ENCODE data around the gene CHODL.

The CHODL gene

DNA sequence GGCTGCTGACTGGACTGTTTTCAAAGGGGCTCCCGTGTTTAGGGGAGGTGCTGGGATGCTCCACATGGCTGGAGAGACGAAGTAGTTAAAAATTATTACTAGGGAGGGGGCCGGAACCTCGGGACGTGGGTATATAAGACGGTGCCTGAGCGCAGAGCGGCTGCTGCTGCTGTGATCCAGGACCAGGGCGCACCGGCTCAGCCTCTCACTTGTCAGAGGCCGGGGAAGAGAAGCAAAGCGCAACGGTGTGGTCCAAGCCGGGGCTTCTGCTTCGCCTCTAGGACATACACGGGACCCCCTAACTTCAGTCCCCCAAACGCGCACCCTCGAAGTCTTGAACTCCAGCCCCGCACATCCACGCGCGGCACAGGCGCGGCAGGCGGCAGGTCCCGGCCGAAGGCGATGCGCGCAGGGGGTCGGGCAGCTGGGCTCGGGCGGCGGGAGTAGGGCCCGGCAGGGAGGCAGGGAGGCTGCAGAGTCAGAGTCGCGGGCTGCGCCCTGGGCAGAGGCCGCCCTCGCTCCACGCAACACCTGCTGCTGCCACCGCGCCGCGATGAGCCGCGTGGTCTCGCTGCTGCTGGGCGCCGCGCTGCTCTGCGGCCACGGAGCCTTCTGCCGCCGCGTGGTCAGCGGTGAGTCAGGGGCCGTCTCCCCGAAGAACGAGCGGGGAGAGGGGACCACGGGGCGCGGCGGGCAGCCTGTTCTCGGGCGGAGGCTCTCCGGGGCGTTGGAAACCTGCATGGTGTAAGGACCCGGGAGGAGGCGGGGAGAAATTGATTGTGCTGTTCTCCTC lies at the start of gene CHODL:
Gene CHODL (plus strand): TSS at position 163 of the 793 bp plus-strand sequence. CDS start 391 bp downstream, at position 554.
- peak in 1 of 2 experiments; percentile 46 for DNase-seq

GRCh38 chr21:18204931-18205330 lies 39.7 kb upstream of the CHODL start:
- DNase-seq, result peak in 1 of 2 experiments; percentile 38

DNA sequence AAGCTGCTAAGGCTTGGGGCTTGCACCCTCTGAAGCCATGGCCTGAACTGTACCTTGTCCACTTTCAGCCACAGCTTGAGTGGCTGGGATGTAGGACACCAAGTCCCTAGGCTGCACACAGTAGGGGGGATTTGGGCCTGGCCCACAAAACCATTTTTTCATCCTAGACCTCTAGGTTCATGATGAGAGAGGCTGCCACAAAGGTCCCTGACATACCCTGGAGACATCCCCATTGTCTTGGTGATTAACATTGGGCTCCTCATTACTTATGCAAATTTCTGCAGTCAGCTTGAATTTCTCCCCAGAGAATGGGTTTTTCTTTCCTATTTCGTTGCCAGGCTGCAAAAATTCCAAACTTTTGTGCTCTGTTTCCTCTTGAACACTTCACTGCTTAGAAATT lies 26.3 kb upstream of the CHODL start:
- no peak for DNase-seq

DNA sequence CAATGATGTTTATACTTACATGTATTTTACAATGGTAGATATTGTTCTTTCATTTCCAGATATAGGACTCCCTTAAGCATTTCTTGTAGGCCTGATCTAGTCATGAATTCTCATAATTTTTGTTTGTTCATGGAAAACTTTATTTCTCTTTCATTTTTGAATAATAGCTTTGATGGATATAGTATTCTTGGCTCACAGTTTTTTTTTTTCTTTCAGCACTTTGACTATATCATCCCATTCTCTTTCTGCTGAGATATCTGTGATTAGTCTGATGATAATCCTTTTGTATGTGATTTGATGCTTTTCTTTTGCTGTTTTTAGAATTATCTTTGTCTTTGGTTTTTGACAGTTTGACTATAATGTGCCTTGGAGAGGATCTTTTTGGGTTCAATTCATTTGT lies 24.1 kb upstream of the CHODL start:
- DNase-seq, result no peak

- DNase-seq, result no peak
Observed at GRCh38 chr21:18222346-18222745, 22.3 kb upstream of the CHODL start.

- peak; percentile 70 to 91 for DNase-seq
Observed at GRCh38 chr21:18228060-18228739, 16.4 kb upstream of the CHODL start.

GRCh38 chr21:18235545-18235944 lies 9.1 kb upstream of the CHODL start:
- no peak for DNase-seq

- peak in 1 of 2 experiments; percentile 48 for DNase-seq
Observed at GRCh38 chr21:18245464-18245967, 883 bp downstream of the CHODL start.

DNA sequence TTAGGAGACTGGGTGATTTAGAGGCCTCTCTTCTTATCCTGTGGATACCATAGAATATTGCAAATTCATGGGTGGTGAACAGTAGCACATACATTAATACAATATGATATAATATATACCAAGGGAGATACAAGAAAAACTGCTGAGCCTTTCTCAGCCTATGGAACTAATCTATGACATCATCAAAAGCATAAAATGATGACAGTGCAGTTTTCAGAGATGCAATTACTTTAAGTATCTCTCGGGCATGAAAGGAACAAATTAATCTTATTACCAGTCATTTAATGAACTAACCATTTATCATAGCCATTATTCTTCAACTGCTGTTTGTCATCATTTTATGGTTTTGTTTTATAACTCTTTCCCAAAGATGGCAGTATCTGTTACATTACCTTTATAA lies 3.5 kb downstream of the CHODL start:
- DNase-seq, result no peak

DNA sequence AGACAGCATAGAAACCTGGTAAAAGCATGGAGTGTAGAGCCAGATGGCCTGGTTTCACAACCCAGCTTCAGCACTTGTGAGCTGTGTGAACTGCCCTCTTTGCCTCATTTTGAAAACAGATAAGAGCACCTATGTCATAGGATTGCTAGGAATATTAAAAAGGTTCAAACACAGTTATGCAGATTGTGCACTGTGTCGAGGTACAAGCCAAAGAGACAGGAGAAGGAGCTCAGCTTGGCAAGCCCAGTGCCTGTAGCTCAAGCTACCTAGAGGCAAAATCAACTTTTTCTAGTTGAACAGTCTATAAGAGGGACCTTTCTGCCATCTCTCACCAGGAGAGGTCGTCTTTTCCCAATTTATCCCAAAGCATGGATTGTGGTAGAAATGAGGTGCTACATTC lies 5.0 kb downstream of the CHODL start:
- peak; percentile 83 to 91 for DNase-seq

DNA sequence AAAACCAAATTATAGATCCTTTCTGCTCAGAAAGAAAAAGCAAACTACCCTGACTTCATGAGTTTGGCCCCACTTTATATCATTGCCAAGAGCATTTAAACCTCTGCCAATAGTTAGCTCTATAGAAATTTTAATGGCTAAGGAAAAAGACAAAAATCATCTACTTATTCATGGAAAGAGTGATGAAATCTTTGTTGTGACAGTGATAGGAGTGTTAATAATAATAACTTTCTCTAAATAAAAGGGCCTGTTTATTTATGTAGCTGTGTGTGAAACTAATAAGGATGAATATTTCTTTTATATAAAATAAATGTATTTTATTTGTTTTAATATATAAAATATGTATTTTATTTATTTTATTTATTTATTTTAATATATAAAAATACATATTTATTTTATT lies 6.4 kb downstream of the CHODL start:
- DNase-seq, result no peak

DNA sequence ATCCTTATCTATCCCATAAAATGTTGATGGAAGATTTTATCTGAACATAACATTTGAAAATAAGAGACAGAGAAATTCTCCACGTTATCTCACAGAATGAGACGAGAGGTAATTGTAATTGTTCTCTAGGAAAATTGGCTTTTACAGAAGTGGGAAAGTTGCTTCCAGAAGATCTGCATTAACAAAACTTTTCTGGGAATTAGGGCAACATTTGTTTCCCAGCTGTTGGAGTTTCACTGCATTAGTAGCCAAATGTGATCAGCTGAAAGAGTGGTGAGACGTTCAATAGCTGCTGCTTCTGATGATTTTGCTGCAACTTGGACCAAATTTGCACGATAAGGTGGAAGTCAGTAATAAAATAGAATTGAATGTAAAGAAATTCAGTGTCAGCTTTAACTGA lies 7.6 kb downstream of the CHODL start:
- DNase-seq, result no peak

DNA sequence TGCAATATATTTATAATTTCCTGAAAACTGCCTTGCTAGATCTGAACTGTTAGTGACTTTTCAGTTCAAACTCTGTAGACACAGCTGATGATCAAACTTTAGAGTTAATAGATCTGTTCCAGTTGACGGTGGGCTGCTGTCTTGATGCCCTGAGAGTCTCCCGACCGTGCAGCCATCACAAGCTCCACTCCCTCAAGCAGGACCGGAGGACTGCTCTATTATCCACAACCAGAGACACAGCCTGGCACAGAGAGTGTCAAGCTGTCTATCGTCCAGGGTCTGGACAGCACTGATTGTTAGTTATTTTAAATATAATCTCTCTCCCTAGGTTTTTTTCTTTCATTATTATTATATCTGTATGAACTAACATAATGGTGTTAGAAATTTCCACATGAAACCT lies 8.0 kb downstream of the CHODL start:
- DNase-seq, result no peak

DNA sequence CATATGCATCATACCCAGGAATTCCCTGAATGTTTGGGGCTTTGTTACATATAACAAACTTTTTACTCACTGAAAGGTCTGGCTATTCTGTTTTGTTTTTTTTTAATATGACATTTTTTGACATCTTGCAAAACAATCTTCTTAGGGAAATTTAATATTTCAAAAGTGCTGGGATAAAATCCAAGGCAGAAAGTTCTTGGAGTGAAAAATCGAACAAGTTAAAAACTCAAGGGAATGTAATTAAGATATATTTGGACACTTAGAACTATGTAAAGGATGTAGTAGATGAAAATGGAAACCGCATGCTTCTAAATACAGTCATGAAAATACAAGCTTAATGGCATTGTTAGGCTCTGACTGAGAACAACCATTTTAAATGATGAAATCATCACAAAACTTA lies 8.6 kb downstream of the CHODL start:
- no peak for DNase-seq

- DNase-seq, result no peak
Observed at GRCh38 chr21:18253799-18254198, 9.2 kb downstream of the CHODL start.

GRCh38 chr21:18265944-18266343 lies 21.3 kb downstream of the CHODL start:
- DNase-seq, result peak in 1 of 2 experiments; percentile 22

- no peak for DNase-seq
Observed at GRCh38 chr21:18267496-18267895, 22.9 kb downstream of the CHODL start.

DNA sequence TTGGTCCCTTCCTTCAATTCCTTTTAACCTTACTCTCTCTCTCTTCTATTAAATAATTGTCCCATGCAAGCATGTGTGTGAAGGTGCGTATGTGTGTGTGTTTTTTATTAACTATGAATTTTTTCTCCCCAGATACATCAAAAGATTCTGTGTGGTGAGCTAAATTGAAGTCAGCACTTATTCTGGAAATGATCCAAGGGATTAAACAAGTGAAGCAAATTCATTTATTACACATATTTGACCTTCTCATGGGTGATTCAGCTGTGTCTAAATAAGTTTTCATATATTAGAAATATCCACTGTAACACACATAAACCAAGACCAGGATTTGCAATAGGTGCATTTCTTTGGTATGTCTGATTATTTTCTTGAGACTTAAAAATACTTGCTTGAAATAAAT lies 24.3 kb downstream of the CHODL start:
- DNase-seq, result no peak

DNA sequence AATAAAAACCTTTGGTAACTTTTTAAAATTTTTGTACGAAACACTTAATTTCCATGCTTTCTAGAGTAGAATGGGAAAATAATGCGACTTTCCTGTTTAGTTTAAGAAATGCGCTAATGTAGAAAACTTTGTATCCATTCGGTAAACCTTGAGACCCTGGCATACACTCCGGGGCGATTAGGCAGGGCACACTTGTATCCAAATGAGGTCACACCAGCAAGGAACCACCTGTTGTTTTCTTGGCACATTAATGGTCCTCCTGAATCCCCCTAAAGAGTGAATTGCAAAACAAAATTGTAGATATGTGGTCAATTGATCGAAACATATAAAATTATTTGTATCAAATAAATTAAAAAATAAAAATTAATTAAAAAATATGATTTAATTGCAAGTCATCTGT lies 25.2 kb downstream of the CHODL start:
- DNase-seq, result no peak

DNA sequence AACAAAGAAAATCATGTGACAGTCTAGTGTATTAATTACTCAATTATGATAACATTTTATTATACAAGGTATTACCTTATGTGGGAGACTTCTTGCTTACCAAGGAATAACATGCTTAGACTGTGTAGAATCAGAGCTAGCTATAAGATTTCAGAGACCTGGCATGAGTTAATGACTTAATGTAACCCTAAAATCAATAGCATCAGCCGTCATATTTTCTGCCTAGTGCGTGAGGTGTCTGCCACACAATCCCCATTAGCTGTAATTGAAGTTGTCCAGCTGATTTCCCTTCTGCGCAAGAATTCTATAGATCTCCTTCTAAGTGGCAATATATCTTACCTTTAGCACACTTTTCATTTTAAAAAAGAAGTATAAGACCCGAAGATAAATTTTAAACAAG lies 28.8 kb downstream of the CHODL start:
- no peak for DNase-seq

- no peak for DNase-seq
Observed at GRCh38 chr21:18274370-18274769, 29.7 kb downstream of the CHODL start.

- no peak for DNase-seq
Observed at GRCh38 chr21:18275781-18276180, 31.1 kb downstream of the CHODL start.

- DNase-seq, result no peak
Observed at GRCh38 chr21:18285379-18285778, 40.7 kb downstream of the CHODL start.

- no peak for DNase-seq
Observed at GRCh38 chr21:18289876-18290275, 45.2 kb downstream of the CHODL start.

Measured in NCI-H524 (cell line).